Calu3 (cell line): Measurements from ENCODE around the gene PPFIA2. TPM values are rescaled to one million over a fixed set of nuclear protein-coding genes. Genes with fewer than 3 reads are reported as not detected.
"Not testable (repeated sequence)": the region's sequence is repeated elsewhere in the genome, so short reads cannot be mapped to it uniquely, and the experiment has no call there.

ENCODE experiments used
- BruUV-seq: library from RNA; stranded (reverse); fragments of 400-500 nt; replicated peaks from 2 replicates; lab custom pipeline; 2021; lab: Mats Ljungman, UMichigan
- CTCF ChIA-PET: fragments of 300-600 bp; sonication (Branson Sonifier 250); formaldehyde crosslinking; loops from one replicate; lab custom pipeline; 2022; ENCODE audit warnings: antibody characterized with exemption; lab: Charles Lee
- DNase-seq: peaks from one replicate; pipeline ENCODE4 v3.0.0; 2022
- H3K27ac Mint-ChIP-seq: one replicate; pipeline ENCODE4 v1.8.0; 2022; ENCODE audit warnings: mixed read lengths; ENCODE audit not compliant: unreplicated experiment
- H3K27me3 Mint-ChIP-seq: one replicate; pipeline ENCODE4 v1.8.0; 2022; ENCODE audit warnings: mixed read lengths; ENCODE audit not compliant: unreplicated experiment
- H3K36me3 Mint-ChIP-seq: one replicate; pipeline ENCODE4 v1.8.0; 2022; ENCODE audit warnings: mild to moderate bottlenecking, moderate library complexity, mixed read lengths; ENCODE audit not compliant: insufficient read depth, unreplicated experiment
- H3K4me1 Mint-ChIP-seq: one replicate; pipeline ENCODE4 v1.8.0; 2022; ENCODE audit warnings: mild to moderate bottlenecking, low read depth, mixed read lengths; ENCODE audit not compliant: unreplicated experiment
- H3K4me3 Mint-ChIP-seq: one replicate; pipeline ENCODE4 v1.8.0; 2022; ENCODE audit warnings: mild to moderate bottlenecking, low read depth, moderate library complexity, mixed read lengths; ENCODE audit not compliant: unreplicated experiment
- H3K9me3 Mint-ChIP-seq: one replicate; pipeline ENCODE4 v1.8.0; 2022; ENCODE audit warnings: low read depth, mixed read lengths; ENCODE audit not compliant: unreplicated experiment
- intact Hi-C: fragments of 100-400 bp; cut with micrococcal nuclease; formaldehyde crosslinking; loops from one replicate; pipeline ENCODE4 v1.10.0; 2022; ENCODE audit not compliant: unreplicated experiment
- total RNA-seq: library from RNA; stranded (reverse); gene quantifications from 2 replicates; pipeline ENCODE4 v1.2.3, GENCODE V29; 2022
- TF ChIP-seq, protein P1 (sequence below): fragments of 200-600 bp; IDR thresholded peaks from one replicate; pipeline ENCODE4 v1.8.0; 2022; ENCODE audit warnings: antibody characterized with exemption; ENCODE audit not compliant: unreplicated experiment

Gene PPFIA2
- total RNA-seq, 1 experiment from 2014 or later = 0.07 TPM

DNA sequence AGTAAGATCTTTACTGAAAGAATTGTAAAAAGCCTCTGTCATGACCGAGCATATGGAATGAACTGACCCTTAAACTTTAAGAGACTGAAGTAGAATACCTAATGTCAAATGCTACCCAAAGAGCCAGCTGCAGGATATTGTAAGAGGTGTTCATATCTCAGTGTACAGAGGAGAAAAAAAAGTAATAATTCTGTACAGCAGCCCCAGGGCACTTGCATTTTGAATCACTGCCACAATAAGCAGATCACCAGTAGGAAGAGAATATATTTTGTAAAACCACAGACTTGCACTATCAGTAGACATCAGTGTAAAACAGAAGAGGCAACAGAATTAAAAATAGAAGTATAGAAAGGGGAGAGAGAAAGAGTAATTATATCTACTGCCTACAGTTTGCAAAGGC is 162.6 kb downstream of the PPFIA2 start:
- intact Hi-C loops = no loop called here
- Mint-ChIP-seq H3K27ac (no peak overlapping the region), H3K9me3 (no peaks in the 10 kb centered on the region), H3K4me1 (no peaks in the 10 kb centered on the region), H3K4me3 (no peak overlapping the region), H3K27me3 (no peaks in the 10 kb centered on the region), H3K36me3 (no peaks in the 10 kb centered on the region)
- no TSS peak for BruUV-seq
- no peak for DNase-seq
- TF ChIP-seq, protein P1, sequence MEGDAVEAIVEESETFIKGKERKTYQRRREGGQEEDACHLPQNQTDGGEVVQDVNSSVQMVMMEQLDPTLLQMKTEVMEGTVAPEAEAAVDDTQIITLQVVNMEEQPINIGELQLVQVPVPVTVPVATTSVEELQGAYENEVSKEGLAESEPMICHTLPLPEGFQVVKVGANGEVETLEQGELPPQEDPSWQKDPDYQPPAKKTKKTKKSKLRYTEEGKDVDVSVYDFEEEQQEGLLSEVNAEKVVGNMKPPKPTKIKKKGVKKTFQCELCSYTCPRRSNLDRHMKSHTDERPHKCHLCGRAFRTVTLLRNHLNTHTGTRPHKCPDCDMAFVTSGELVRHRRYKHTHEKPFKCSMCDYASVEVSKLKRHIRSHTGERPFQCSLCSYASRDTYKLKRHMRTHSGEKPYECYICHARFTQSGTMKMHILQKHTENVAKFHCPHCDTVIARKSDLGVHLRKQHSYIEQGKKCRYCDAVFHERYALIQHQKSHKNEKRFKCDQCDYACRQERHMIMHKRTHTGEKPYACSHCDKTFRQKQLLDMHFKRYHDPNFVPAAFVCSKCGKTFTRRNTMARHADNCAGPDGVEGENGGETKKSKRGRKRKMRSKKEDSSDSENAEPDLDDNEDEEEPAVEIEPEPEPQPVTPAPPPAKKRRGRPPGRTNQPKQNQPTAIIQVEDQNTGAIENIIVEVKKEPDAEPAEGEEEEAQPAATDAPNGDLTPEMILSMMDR = no peak
- CTCF ChIA-PET = no interaction called here

DNA sequence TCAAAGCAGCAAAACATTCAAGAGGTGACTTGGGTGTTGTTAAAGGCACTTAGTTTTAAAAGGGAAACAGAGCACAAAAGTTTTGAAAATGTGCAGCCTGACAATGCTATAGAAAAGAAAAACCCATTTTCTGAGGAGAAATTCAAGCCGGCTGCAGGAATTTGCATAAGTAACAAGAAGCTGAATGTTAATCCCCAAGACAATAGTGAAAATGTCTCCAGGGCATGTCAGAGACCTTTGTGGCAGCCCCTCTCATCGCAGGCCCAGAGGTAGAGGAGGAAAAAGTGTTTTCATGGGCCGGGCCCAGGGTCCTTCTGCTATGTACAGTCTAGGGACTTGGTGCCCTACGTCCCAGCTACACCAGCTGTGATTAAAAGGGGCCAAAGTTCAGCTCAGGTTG is 167.9 kb downstream of the PPFIA2 start:
- Mint-ChIP-seq H3K4me1 (no peaks in the 10 kb centered on the region), H3K36me3 (no peaks in the 10 kb centered on the region), H3K27me3 (no peaks in the 10 kb centered on the region), H3K4me3 (no peak overlapping the region), H3K27ac (no peak overlapping the region), H3K9me3 (peaks cover 6% of the 10 kb centered on the region)
- TF ChIP-seq, protein P1 = no peak
- no peak for DNase-seq
- no TSS peak for BruUV-seq
- CTCF ChIA-PET = no interaction called here
- intact Hi-C loops = no loop called here

DNA sequence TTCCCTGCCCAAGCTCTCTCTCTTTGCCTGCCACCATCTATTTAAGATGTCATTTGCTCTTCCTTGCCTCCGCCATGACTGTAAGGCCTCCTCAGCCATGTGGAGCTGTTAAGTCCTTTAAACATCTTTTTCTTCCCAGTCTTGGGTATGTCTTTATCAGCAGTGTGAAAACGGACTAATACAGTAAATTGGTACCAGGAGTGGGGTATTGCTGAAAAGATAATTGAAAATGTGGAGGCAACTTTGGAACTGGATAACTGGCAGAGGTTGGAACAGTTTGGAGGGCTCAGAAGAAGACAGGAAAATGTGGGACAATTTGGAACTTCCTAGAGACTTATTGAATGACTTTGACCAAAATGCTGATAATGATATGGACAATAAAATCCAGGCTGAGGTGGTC is 168.4 kb downstream of the PPFIA2 start:
- H3K27ac Mint-ChIP-seq, CTCF ChIA-PET, H3K4me1 Mint-ChIP-seq, H3K9me3 Mint-ChIP-seq, H3K4me3 Mint-ChIP-seq, H3K27me3 Mint-ChIP-seq, DNase-seq, intact Hi-C loops, BruUV-seq, H3K36me3 Mint-ChIP-seq: not testable (repeated sequence)

DNA sequence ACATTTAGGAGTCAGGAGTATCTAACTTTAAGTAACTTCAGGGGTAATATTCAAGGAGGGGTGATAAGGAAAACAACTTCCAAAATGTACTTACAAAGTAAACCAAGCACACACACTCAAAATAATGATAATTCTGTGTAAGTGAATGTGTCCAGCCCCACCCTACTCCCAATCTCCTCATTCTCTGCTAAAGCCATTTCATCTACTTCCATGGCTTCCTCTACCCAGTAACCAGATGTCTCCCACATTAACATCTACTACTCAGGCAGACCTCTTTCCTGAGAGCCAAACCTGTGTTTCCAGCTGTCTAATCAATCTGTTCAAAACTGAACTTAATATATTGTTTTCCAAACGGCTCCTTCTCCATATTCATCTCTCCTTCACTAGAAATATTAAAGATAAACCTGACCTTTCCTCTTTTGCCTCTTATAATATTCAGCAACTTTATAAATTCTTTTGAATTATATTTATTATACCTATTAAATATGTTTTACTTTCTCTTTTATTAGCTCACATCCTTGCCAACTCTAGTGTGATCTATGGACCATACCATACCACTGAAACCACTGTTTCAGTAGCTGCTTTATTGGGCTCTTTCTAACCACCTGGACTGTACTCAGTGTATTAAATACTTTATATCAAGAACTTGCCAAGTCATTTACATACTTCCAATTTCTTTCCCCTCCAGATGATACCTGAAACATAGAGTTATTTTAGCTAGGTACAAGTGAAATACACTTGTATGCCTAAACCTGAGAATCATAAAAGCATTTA is 170.7 kb downstream of the PPFIA2 start:
- Mint-ChIP-seq H3K4me1 (no peaks in the 10 kb centered on the region), H3K9me3 (peaks cover 6% of the 10 kb centered on the region), H3K27me3 (no peaks in the 10 kb centered on the region), H3K4me3 (no peak overlapping the region), H3K36me3 (no peaks in the 10 kb centered on the region), H3K27ac (no peak overlapping the region)
- TF ChIP-seq, protein P1 = no peak
- intact Hi-C loops = no loop called here
- CTCF ChIA-PET = interaction anchor here (0.8 kb wide), 1 partner anchor 594 kb away, joined by 3 read pairs; no protein-coding TSS in a partner anchor
- BruUV-seq = no TSS peak
- DNase-seq = no peak

DNA sequence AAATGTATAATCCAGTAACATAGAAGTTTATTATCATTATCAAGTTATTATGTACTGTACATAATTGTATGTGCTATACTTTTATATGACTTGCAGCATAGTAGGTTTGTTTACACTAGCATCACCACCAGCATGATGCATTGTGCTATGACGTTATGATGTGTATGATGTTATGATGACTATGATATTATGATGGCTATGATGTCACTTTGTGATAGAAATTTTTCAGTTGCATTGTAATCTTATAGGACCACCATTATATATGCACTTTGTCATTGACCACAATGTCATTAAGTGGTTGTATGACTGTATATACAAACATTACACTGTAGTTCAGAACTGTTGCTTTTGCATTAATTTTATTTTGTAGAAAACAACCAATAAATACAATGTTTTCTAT is 173.4 kb downstream of the PPFIA2 start:
- H3K4me3 Mint-ChIP-seq = no peak overlapping the region
- no peaks in the 10 kb centered on the region for H3K36me3 Mint-ChIP-seq
- CTCF ChIA-PET = no interaction called here
- TF ChIP-seq, protein P1 = no peak
- intact Hi-C loops = no loop called here
- DNase-seq = no peak
- no peak overlapping the region for H3K27ac Mint-ChIP-seq
- BruUV-seq = no TSS peak
- H3K9me3 Mint-ChIP-seq = peaks cover 4% of the 10 kb centered on the region
- H3K4me1 Mint-ChIP-seq = no peaks in the 10 kb centered on the region
- H3K27me3 Mint-ChIP-seq = no peaks in the 10 kb centered on the region
